ENCODE data around the gene VPS25. TPM values are rescaled to one million over a fixed set of nuclear protein-coding genes. Genes with fewer than 3 reads are reported as not detected.

Gene VPS25
- total RNA-seq, 1 experiment from 2014 or later = 34.3 TPM

GRCh38 chr17:42792545-42792944 is 19.3 kb downstream of the VPS25 start:
- intact Hi-C loops (cut with micrococcal nuclease; ENCODE audit: unreplicated experiment) = no loop called here
- TF ChIP-seq EZH2 (IDR thresholded peaks at IDR 0.05; ENCODE audit: borderline replicate concordance, low read depth, low read length, poor library complexity, severe bottlenecking) = no peak
- no peak for TF ChIP-seq CTCF (conservative IDR thresholded peaks at IDR 0.05; ENCODE audit: low read depth, low read length)
- ChIA-PET CTCF (no interaction called here), POLR2A (ENCODE audit: low non-redundant PET) (no interaction called here)
- no peak overlapping the region for H3K27ac ChIP-seq (ENCODE audit: low read depth, low read length, poor library complexity, severe bottlenecking)
- no peaks in the 10 kb centered on the region for H3K4me1 ChIP-seq (ENCODE audit: insufficient read depth, low read length, poor library complexity, severe bottlenecking)
- no peak overlapping the region for H3K4me3 ChIP-seq (ENCODE audit: low read depth, low read length, poor library complexity, severe bottlenecking)
- DNase-seq (ENCODE audit: low spot score) = no peak
- no peaks in the 10 kb centered on the region for H3K36me3 ChIP-seq (ENCODE audit: insufficient read depth, low read length, poor library complexity, severe bottlenecking)
- no TSS peak for BruUV-seq (replicated peaks)
- no peaks in the 10 kb centered on the region for H3K27me3 ChIP-seq (replicated peaks; ENCODE audit: insufficient read depth, low read depth, low read length, poor library complexity)
- H3K9me3 ChIP-seq (ENCODE audit: low read depth, low read length, poor library complexity, severe bottlenecking) = no peaks in the 10 kb centered on the region

- no peak for DNase-seq (ENCODE audit: low spot score)
- BruUV-seq (replicated peaks) = no TSS peak
- CTCF ChIA-PET = no interaction called here
- no peaks in the 10 kb centered on the region for H3K4me1 ChIP-seq (ENCODE audit: insufficient read depth, low read length, poor library complexity, severe bottlenecking)
- POLR2A ChIA-PET (ENCODE audit: low non-redundant PET) = no interaction called here
- H3K27me3 ChIP-seq (replicated peaks; ENCODE audit: insufficient read depth, low read depth, low read length, poor library complexity) = no peaks in the 10 kb centered on the region
- no peaks in the 10 kb centered on the region for H3K9me3 ChIP-seq (ENCODE audit: low read depth, low read length, poor library complexity, severe bottlenecking)
- H3K27ac ChIP-seq (ENCODE audit: low read depth, low read length, poor library complexity, severe bottlenecking) = no peak overlapping the region
- no peak overlapping the region for H3K4me3 ChIP-seq (ENCODE audit: low read depth, low read length, poor library complexity, severe bottlenecking)
- no peaks in the 10 kb centered on the region for H3K36me3 ChIP-seq (ENCODE audit: insufficient read depth, low read length, poor library complexity, severe bottlenecking)
- intact Hi-C loops (cut with micrococcal nuclease; ENCODE audit: unreplicated experiment) = no loop called here
- TF ChIP-seq EZH2 (IDR thresholded peaks at IDR 0.05; ENCODE audit: borderline replicate concordance, low read depth, low read length, poor library complexity, severe bottlenecking) (no peak), CTCF (conservative IDR thresholded peaks at IDR 0.05; ENCODE audit: low read depth, low read length) (no peak)
Observed at GRCh38 chr17:42795061-42795460, 21.8 kb downstream of the VPS25 start.

GRCh38 chr17:42795465-42795864 is 22.2 kb downstream of the VPS25 start:
- BruUV-seq (replicated peaks) = no TSS peak
- H3K9me3 ChIP-seq (ENCODE audit: low read depth, low read length, poor library complexity, severe bottlenecking) = no peaks in the 10 kb centered on the region
- H3K4me1 ChIP-seq (ENCODE audit: insufficient read depth, low read length, poor library complexity, severe bottlenecking) = no peaks in the 10 kb centered on the region
- H3K27me3 ChIP-seq (replicated peaks; ENCODE audit: insufficient read depth, low read depth, low read length, poor library complexity) = no peaks in the 10 kb centered on the region
- intact Hi-C loops (cut with micrococcal nuclease; ENCODE audit: unreplicated experiment) = no loop called here
- DNase-seq (ENCODE audit: low spot score) = no peak
- TF ChIP-seq CTCF (conservative IDR thresholded peaks at IDR 0.05; ENCODE audit: low read depth, low read length) (no peak), EZH2 (IDR thresholded peaks at IDR 0.05; ENCODE audit: borderline replicate concordance, low read depth, low read length, poor library complexity, severe bottlenecking) (no peak)
- no peak overlapping the region for H3K27ac ChIP-seq (ENCODE audit: low read depth, low read length, poor library complexity, severe bottlenecking)
- ChIA-PET POLR2A (ENCODE audit: low non-redundant PET) (no interaction called here), CTCF (no interaction called here)
- no peak overlapping the region for H3K4me3 ChIP-seq (ENCODE audit: low read depth, low read length, poor library complexity, severe bottlenecking)
- H3K36me3 ChIP-seq (ENCODE audit: insufficient read depth, low read length, poor library complexity, severe bottlenecking) = no peaks in the 10 kb centered on the region

All from A673 (cell line).